NCI-H1436 treated with DMSO at 0.1 percent for 48 hours (cell line): ENCODE results near the gene HMG20A.

Experiments used
- DNase-seq: peaks from one replicate; lab custom pipeline; 2025; lab: John Stamatoyannopoulos, UW

HMG20A gene

DNA sequence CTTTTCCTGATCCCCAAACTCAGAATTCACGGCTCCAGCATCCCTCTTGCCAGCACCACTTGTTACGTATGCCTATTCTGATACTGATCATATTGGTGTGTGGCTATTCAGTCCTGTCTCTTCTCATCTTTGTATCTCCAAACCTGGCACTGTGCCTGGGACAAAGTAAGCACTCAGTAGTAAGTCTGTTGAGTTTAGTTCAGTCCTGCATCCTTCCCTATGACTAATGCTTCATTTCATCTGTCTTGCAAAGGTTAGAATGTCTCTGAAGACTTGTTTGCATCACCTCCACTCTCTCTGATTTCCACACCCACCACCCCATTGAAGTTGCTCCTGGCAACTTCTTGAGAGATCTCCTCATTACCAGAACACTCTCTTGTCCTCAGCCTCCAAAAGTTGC lies 80.3 kb downstream of the HMG20A start:
- DNase-seq, result no peak

- DNase-seq, result no peak
Measured at GRCh38 chr15:77502379-77503095, 81.8 kb downstream of the HMG20A start.

DNA sequence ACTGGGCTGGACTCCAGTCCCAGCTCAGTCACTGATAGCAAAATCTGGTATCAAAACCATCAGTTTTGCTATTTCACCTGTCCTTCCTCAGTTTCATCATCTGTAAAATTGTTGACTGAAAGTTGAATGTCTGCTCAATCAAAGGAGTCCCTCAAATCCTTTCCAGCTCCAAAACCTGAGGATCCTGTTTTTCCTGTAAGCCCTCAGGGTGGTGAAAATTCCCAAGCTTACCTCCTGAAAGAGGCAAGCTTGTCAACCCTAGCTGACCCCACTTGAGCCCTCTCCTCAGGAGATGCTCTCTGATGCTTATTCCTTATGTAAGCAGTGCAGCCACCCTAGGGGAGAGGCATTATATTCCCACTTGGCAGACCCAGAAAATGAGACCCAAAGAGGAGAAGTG lies 82.6 kb downstream of the HMG20A start:
- no peak for DNase-seq

- no peak for DNase-seq
Measured at GRCh38 chr15:77503764-77504163, 83.1 kb downstream of the HMG20A start.

- peak; percentile 81 for DNase-seq
Measured at GRCh38 chr15:77504306-77504705, 83.6 kb downstream of the HMG20A start.

GRCh38 chr15:77504871-77505270 lies 84.2 kb downstream of the HMG20A start:
- DNase-seq, result no peak

DNA sequence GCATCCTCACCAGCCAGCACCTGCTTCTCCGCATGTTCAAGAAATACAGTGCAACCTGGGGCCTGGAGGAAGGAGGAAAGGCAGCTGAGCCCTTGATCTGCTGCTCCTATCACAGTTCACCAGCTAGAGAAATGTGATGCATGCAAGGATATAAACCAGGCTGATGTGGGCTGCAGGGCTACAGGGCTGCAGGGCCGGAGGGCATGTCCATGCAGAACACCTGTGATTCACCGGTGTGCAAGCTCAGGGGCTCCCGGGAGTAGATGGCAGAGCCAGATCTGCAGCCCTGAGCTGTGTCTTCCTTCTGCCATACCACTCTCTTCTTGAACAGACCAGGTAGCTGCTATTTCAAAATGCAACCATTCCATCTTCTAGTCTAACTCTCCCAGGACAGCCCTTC lies 84.9 kb downstream of the HMG20A start:
- DNase-seq, result no peak

- peak; percentile 66 for DNase-seq
Measured at GRCh38 chr15:77506311-77507142, 85.8 kb downstream of the HMG20A start.

GRCh38 chr15:77507143-77507897 lies 86.6 kb downstream of the HMG20A start:
- DNase-seq, result no peak

DNA sequence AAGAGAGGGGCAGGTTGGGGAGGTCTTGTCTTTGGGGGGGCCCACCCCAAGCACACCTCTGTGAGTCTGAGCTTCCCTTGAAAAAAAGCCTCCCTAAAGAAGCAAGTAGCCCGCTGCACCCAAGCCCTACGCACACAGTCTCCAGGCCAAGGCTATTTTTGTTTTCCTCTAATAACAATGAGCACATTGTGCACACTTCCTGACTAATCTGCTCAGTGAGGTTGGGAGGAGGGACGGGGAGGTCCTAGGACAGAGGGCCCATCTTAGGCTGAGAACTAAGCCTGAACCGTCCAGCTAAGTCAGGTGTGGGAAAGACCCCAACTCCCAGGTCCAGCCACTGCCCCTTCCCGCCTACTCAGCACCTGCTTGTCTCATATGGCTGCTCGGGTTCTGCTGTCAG lies 87.2 kb downstream of the HMG20A start:
- no peak for DNase-seq

- DNase-seq, result no peak
Measured at GRCh38 chr15:77508541-77509243, 88.0 kb downstream of the HMG20A start.

DNA sequence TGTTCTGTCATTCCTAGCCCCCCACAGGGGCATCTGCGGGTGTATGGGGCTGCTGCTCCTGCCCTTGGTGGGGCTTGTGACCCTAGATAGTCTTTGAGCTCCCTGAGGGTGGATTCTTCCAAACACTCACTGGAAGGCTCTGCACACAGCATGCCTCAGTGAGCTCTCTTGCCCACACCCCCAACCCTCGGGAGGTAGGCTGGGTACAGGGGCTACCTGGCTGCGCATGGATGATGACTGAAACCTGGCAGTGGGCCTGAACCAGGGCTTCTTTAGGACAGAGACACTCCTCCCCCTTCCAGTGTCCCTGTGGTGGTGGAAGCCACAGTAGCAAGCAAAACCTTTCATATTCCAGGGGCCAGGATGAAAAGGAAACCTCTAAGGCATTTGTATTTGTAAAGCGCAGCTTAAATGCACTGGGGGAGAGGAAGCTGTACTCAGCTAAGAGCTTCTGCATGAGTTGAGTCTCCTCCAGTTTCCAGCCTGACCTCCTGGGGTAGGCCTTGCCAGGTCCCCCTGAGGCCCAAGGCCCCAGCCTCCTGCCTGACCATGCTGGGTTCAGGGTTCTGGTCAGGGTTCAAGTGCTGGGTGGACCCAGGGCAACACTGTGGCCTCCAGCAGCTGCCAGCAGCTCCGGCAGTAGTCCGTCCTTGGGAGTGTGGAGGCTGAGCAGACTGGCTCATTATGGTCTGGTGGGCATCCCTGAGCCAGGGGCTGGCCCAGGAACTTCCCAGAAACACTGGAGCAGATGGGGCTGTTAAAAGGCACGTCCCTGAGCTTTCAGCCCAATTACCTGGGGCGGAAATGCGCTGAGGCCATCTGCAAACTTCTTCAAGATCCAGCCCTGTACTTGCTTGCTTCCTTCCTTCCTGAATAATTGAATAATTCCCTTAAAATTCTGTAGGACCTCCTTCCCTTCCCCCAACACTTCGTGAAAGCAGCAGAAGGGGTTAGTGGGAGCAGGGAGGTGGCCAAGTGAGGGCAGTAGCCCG lies 89.7 kb downstream of the HMG20A start:
- DNase-seq, result no peak

- DNase-seq, result no peak
Measured at GRCh38 chr15:77511869-77512268, 91.2 kb downstream of the HMG20A start.

DNA sequence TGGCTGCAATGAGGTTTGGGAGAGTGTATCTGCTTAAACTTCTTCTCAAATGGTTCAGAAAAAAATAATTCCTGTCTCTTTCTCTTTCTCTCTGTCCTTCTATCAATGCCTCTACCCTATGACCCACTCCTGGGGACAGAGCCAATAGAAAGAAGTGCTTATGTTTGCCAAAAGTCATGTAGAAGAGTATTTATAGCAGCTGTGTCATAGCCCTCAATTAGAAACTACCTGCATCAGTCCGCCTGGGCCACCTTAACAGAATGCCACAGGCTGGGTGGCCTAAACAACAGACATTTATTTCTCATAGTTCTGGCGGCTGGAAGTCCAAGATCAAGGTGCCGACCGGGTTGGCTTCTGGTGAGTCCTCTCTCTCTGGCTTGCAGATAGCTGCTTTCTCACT lies 92.5 kb downstream of the HMG20A start:
- DNase-seq, result no peak

DNA sequence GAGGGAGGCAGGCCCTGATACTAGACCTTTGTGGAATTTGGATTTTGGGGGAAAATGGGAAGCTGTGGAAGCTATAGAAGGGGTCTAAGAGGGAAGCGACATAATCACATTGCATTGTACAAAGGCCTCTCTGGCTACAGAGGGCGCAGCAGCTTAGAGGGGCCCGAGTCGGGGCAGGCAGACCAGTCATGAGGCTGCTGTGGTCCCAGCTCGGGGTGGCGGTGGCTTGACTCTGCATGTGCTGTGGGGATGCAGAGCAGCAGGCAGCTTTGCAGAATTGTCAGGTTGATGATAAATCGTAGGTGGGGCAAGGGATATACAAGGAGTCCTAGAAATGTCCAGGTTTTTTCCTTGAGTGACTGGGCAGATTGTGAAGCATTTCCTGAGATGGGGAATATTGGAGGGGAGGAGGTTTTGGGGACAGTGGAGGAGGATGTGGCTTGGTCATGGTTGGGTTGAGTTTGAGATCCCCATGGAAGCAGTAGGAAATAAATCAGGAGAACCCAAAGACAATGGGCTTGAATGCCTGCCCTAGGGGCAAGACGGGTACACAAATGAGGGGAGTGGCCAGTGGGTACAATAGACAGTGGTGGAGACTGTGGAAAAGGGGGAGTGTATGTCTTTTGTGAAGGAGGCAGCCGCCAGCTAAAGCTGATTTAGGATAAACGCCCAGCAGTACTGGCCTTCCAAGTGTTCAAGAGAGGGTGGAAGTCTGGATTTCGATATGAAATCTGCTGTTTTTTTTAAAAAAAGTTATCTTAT lies 94.1 kb downstream of the HMG20A start:
- no peak for DNase-seq

DNA sequence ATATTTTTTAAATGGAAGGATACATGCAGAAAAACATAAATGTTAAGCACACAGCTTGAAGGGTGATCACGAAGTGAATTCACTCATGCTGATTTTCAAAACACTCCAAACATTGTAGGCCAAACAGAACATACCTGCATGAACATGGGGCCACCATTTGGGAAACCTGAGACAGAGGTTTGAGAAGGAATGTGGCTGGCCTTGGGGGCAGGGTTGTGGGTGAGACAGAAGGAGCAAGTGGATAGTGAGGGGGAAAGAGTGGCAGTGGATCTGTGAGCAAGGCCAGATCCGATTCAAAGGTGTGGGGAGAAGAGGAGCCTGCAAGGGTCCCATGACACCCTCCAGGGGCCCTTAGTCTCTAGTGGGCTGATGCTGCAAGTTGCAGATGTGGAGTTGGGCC lies 94.9 kb downstream of the HMG20A start:
- DNase-seq, result no peak

DNA sequence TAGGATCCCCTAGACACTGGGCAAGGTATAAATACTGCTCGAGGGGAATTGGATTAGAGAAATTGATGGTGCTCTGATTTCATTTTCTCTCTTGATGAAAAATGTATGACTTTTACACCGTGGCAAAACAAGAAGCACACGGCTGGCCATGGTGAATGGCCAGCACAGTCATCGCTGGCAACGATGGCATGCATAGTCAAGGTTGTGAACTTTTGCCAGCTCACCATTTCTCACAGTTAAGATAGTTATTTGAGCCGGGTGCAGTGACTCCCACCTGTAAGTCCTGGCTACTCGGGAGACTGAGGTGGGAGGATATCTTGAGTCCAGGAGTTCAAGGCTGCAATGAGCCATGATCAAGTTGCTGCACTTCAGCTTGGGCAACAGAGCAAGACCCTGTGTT lies 95.4 kb downstream of the HMG20A start:
- DNase-seq, result no peak

- DNase-seq, result no peak
Measured at GRCh38 chr15:77516786-77517185, 96.1 kb downstream of the HMG20A start.

DNA sequence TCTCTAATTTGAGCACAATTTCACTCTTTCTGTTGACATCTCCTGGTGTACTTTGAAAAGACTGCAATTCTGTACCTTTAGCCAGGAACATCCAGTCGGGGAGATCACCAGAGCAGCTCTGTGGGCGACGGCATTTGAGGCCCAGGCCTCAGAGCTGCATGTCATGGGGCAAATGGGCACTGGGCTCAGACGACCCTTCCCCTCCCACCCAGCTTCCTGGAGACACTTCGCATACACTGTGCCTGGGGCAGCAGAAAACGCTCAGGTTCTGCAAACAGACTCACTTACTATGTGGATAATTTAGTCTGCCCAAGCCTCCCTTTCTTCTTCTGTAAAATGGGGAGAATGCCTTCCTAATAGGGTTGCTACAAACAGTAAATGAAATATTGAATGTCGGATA lies 96.9 kb downstream of the HMG20A start:
- no peak for DNase-seq

DNA sequence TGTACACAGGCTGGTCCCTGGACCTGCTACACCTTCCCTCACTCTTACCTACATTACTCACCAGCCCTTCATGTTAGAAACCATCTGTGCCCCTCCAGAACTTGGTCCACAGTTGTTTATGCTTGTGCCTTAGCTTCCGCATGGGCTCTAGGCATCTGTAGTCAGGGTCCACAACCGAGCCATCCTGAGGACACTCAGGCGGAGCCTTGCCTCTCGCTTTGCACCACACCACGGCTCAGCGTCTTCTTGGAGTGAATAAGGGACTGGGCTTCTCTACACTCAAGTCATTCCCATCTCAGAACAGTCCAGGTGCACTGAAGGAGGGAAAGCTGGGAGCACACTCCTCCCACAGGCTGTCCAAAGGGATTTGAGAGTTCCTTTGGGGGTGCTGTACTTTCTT lies 97.8 kb downstream of the HMG20A start:
- DNase-seq, result no peak
